Measurements from ENCODE around the gene CARMIL1. TPM values are rescaled to one million over a fixed set of nuclear protein-coding genes. Genes with fewer than 3 reads are reported as not detected.

The CARMIL1 gene
- total RNA-seq, 2 donors from 2014 or later = 28.7 to 31.6 TPM

DNA sequence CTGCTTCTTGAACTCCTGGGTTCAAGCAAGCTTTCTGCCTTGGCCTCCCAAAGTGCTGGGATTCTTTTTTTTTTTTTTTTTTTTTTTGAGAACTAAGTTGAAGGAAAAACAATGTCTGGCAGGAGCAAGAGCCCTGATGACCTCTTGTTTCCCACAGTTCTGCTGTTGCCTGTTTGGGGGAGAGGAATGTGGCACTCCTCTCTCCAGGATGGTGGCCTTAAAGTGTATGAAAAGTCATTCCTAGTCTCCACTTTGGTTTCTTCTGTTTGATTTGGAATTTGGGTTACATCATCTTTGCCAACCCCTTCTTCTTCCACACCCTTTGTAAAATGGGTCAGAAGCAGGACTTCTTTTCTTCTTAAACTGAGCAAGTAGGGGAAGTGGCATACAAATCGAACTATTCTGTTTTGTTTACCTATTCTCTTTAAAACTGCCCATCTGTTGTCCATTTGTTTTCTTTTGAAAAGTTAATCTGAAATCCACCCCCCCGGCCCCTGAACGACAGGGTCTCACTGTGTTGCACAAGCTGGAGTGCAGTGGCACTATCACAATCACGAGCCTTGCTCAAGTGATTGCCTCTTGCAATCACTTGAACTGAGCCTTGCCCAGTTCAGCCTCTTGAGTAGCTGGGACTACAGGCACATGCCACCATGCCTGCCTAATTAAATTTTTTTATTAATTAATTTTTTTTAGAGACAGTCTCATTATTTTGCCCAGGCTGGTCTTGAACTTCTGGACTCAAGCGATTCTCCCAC lies 11.3 kb downstream of the CARMIL1 start:
- Mint-ChIP-seq H3K27ac (no peak overlapping the region), H3K9me3 (no peaks in the 10 kb centered on the region), H3K4me1 (peaks cover 20% of the 10 kb centered on the region), H3K36me3 (ENCODE audit: low read depth) (peaks cover 8% of the 10 kb centered on the region), H3K4me3 (no peak overlapping the region), H3K27me3 (ENCODE audit: insufficient read depth) (no peaks in the 10 kb centered on the region)
- Histone ChIP-seq H3K36me3 (ENCODE audit: control insufficient read depth, insufficient read depth, low read length) (peaks cover 9% of the 10 kb centered on the region), H3K27me3 (ENCODE audit: control insufficient read depth, insufficient read depth, low read length, poor library complexity, severe bottlenecking) (no peaks in the 10 kb centered on the region), H3K4me3 (ENCODE audit: low read length) (no peak overlapping the region), H3K9me3 (ENCODE audit: control insufficient read depth, low read length) (no peaks in the 10 kb centered on the region), H3K9ac (ENCODE audit: extremely low read depth, low read length, poor library complexity, severe bottlenecking) (no peak overlapping the region), H3K27ac (ENCODE audit: low read depth, low read length) (no peak overlapping the region), H3K4me1 (ENCODE audit: control insufficient read depth, insufficient read depth, low read length) (no peaks in the 10 kb centered on the region)
- DNase-seq = no peak
- TF ChIP-seq, protein P1, sequence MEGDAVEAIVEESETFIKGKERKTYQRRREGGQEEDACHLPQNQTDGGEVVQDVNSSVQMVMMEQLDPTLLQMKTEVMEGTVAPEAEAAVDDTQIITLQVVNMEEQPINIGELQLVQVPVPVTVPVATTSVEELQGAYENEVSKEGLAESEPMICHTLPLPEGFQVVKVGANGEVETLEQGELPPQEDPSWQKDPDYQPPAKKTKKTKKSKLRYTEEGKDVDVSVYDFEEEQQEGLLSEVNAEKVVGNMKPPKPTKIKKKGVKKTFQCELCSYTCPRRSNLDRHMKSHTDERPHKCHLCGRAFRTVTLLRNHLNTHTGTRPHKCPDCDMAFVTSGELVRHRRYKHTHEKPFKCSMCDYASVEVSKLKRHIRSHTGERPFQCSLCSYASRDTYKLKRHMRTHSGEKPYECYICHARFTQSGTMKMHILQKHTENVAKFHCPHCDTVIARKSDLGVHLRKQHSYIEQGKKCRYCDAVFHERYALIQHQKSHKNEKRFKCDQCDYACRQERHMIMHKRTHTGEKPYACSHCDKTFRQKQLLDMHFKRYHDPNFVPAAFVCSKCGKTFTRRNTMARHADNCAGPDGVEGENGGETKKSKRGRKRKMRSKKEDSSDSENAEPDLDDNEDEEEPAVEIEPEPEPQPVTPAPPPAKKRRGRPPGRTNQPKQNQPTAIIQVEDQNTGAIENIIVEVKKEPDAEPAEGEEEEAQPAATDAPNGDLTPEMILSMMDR (conservative IDR thresholded peaks at IDR 0.05) = no peak
- WGBS, 2 experiments (ENCODE audit: insufficient coverage in 1 of 2, insufficient read length in 1 of 2) = 94 to 95% methylated on average over 4 to 5 of the region's 5 CpGs

DNA sequence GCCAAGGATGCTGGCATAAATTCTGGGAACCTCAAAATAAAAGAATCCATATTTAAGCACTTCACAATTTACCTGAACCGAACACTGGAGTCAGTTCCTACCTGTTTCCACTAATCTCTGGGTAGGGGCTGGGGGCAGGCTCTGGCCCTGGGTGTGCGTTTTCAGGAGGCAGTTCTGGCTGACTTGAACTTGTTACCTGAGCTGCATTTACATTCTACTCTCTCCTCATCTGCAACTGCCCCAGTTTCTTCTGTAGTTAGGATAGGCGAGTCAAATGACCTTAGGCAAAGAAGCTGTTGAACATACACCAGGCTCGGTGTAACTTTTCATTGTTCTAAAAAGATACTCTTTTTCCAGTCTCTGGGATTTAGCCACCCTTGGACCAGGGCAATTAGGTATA lies 13.2 kb downstream of the CARMIL1 start:
- Mint-ChIP-seq H3K27ac (no peak overlapping the region), H3K4me3 (no peak overlapping the region), H3K36me3 (ENCODE audit: low read depth) (no peaks in the 10 kb centered on the region), H3K27me3 (ENCODE audit: insufficient read depth) (no peaks in the 10 kb centered on the region), H3K9me3 (no peaks in the 10 kb centered on the region), H3K4me1 (peaks cover 33% of the 10 kb centered on the region)
- no peaks in the 10 kb centered on the region for H3K4me1 ChIP-seq (ENCODE audit: control insufficient read depth, insufficient read depth, low read length)
- no peak overlapping the region for H3K27ac ChIP-seq (ENCODE audit: low read depth, low read length)
- no peak overlapping the region for H3K9ac ChIP-seq (ENCODE audit: extremely low read depth, low read length, poor library complexity, severe bottlenecking)
- H3K36me3 ChIP-seq (ENCODE audit: control insufficient read depth, insufficient read depth, low read length) = no peaks in the 10 kb centered on the region
- DNase-seq = no peak
- no peaks in the 10 kb centered on the region for H3K9me3 ChIP-seq (ENCODE audit: control insufficient read depth, low read length)
- TF ChIP-seq, protein P1 (conservative IDR thresholded peaks at IDR 0.05) = no peak
- H3K4me3 ChIP-seq (ENCODE audit: low read length) = no peak overlapping the region
- no peaks in the 10 kb centered on the region for H3K27me3 ChIP-seq (ENCODE audit: control insufficient read depth, insufficient read depth, low read length, poor library complexity, severe bottlenecking)
- 83 to 86% methylated on average over 1 to 4 of the region's 4 CpGs for WGBS, 2 experiments (ENCODE audit: insufficient coverage in 1 of 2, insufficient read length in 1 of 2)

DNA sequence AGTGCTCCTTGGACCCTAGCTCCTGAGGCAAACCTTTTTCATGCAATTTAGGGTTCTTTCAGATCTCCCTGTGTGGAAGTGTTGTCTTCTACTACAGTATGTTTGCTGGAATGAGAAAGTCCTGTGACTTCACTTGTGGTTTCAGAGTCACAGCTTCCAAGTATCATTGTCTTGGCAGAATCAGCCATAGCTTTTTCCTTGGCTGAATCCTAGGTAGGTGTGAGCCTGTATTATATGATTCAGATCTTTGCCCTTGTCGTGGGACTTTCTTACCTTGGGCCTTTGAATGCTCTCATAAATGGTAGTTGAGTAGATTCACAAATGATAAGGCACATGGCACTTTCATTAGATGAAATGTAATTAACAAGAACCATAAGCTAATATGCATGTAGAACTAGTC lies 16.5 kb downstream of the CARMIL1 start:
- Histone ChIP-seq H3K27me3 (ENCODE audit: control insufficient read depth, insufficient read depth, low read length, poor library complexity, severe bottlenecking) (no peaks in the 10 kb centered on the region), H3K4me1 (ENCODE audit: control insufficient read depth, insufficient read depth, low read length) (no peaks in the 10 kb centered on the region), H3K9ac (ENCODE audit: extremely low read depth, low read length, poor library complexity, severe bottlenecking) (no peak overlapping the region), H3K4me3 (ENCODE audit: low read length) (no peak overlapping the region), H3K27ac (ENCODE audit: low read depth, low read length) (no peak overlapping the region), H3K36me3 (ENCODE audit: control insufficient read depth, insufficient read depth, low read length) (no peaks in the 10 kb centered on the region), H3K9me3 (ENCODE audit: control insufficient read depth, low read length) (no peaks in the 10 kb centered on the region)
- WGBS, 2 experiments (ENCODE audit: insufficient coverage in 1 of 2, insufficient read length in 1 of 2) = 81% methylated on average over 1 of the region's 1 CpG; no CpG with 5 or more reads in 1 of the 2 experiments
- Mint-ChIP-seq H3K9me3 (no peaks in the 10 kb centered on the region), H3K27ac (no peak overlapping the region), H3K4me1 (peaks cover 33% of the 10 kb centered on the region), H3K36me3 (ENCODE audit: low read depth) (no peaks in the 10 kb centered on the region), H3K27me3 (ENCODE audit: insufficient read depth) (no peaks in the 10 kb centered on the region), H3K4me3 (no peak overlapping the region)
- TF ChIP-seq, protein P1 (conservative IDR thresholded peaks at IDR 0.05) = no peak
- DNase-seq = no peak

Data from endodermal cell (in vitro differentiated cells).